GM21717 (cell line): ENCODE measurements around the gene PPM1E.

Experiments
- ATAC-seq: cut with Tn5 transposase; IDR thresholded peaks from one replicate; pipeline ENCODE4 v1.9.1; 2021; ENCODE audit warnings: mild to moderate bottlenecking, moderate library complexity; ENCODE audit not compliant: unreplicated experiment

Gene PPM1E

DNA sequence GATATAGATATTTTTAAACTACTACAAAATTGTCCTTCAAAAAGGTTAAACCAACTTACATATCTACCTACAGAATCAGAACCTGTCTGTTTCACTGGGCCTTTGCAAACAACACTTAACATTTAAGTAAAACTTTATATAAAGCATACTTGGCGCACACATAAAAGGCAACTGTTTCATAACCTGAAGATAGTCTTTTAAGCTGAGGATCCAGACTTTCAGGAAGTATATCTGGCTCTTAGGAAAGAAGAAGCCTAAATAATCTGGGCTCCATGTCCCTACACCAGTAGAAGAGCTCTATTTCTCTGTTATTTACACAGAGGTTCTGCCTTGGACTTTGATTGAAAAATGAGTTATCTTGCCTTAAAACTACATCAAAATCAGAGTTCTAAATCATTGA is 275.2 kb downstream of the PPM1E start:
- no peak for ATAC-seq
